Endothelial cell (in vitro differentiated cells): Measurements from ENCODE around the gene SMIM17. TPM values are rescaled to one million over a fixed set of nuclear protein-coding genes. Genes with fewer than 3 reads are reported as not detected.
"Not testable (repeated sequence)": the region's sequence is repeated elsewhere in the genome, so short reads cannot be mapped to it uniquely, and the experiment has no call there.

ENCODE experiments used
- DNase-seq: peaks from one replicate; pipeline ENCODE4 v3.0.0; 2021; ENCODE audit warnings: low spot score
- H3K27ac Mint-ChIP-seq: one replicate; pipeline ENCODE4 v1.8.0; 2021; ENCODE audit warnings: mixed read lengths, inconsistent platforms; ENCODE audit not compliant: unreplicated experiment
- H3K27me3 Mint-ChIP-seq: one replicate; pipeline ENCODE4 v1.8.0; 2021; ENCODE audit warnings: mild to moderate bottlenecking, moderate library complexity, mixed read lengths, inconsistent platforms; ENCODE audit not compliant: unreplicated experiment
- H3K36me3 Mint-ChIP-seq: one replicate; pipeline ENCODE4 v1.8.0; 2021; ENCODE audit warnings: mild to moderate bottlenecking, low read depth, mixed read lengths, inconsistent platforms; ENCODE audit not compliant: unreplicated experiment
- H3K4me1 Mint-ChIP-seq: one replicate; pipeline ENCODE4 v1.8.0; 2021; ENCODE audit warnings: mild to moderate bottlenecking, mixed read lengths, inconsistent platforms; ENCODE audit not compliant: unreplicated experiment
- H3K4me3 Mint-ChIP-seq: one replicate; pipeline ENCODE4 v1.8.0; 2021; ENCODE audit warnings: mild to moderate bottlenecking, mixed read lengths, inconsistent platforms; ENCODE audit not compliant: unreplicated experiment
- H3K9me3 Mint-ChIP-seq: one replicate; pipeline ENCODE4 v1.8.0; 2021; ENCODE audit warnings: mixed read lengths, inconsistent platforms; ENCODE audit not compliant: unreplicated experiment
- total RNA-seq: library from RNA; stranded (reverse); fragmentation: NEBNext Ultra II Directional; extraction: Animal tissue kit (Norgen Biotek cat#: 25700); gene quantifications from one replicate; pipeline ENCODE4 v1.2.1, GENCODE V29; 2021; ENCODE audit not compliant: unreplicated experiment
- TF ChIP-seq, protein P1 (sequence below): fragments of 200-600 bp; sonication (generic); IDR thresholded peaks from one replicate; pipeline ENCODE4 v1.5.0; 2021; ENCODE audit warnings: antibody characterized with exemption; ENCODE audit not compliant: unreplicated experiment

SMIM17 gene
- total RNA-seq, 1 donor from 2014 or later: 0.54 TPM

DNA sequence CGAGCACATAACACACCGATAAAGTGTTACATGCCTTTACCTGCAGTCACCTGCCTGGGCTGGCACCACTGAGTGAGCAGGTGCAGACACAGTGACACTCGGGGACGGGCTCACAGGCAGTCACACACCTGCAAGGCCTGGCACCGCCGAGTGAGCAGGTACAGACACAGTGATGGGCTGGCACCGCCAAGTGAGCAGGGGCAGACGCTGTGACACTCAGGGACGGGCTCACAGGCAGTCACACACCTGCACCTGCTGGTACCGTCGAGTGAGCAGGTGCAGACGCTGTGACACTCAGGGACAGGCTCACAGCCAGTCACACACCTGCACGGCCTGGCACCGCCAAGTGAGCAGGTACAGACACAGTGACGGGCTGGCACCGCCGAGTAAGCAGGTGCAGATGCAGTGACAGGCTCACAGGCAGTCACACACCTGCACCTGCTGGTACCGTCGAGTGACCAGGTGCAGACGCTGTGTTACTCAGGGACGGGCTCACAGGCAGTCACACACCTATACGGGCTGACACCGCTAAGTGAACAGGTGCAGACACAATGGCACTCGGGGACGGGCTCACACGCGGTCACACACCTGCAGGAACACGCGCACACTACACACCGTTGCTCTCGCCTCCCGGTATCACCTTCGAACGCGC, 28.1 kb downstream of the SMIM17 start:
- Mint-ChIP-seq H3K9me3 (peaks cover 30% of the 10 kb centered on the region), H3K27ac (no peak overlapping the region), H3K4me3 (no peak overlapping the region), H3K27me3 (peaks cover 16% of the 10 kb centered on the region), H3K4me1 (no peaks in the 10 kb centered on the region), H3K36me3 (peaks cover 21% of the 10 kb centered on the region)
- no peak for DNase-seq
- TF ChIP-seq, protein P1, sequence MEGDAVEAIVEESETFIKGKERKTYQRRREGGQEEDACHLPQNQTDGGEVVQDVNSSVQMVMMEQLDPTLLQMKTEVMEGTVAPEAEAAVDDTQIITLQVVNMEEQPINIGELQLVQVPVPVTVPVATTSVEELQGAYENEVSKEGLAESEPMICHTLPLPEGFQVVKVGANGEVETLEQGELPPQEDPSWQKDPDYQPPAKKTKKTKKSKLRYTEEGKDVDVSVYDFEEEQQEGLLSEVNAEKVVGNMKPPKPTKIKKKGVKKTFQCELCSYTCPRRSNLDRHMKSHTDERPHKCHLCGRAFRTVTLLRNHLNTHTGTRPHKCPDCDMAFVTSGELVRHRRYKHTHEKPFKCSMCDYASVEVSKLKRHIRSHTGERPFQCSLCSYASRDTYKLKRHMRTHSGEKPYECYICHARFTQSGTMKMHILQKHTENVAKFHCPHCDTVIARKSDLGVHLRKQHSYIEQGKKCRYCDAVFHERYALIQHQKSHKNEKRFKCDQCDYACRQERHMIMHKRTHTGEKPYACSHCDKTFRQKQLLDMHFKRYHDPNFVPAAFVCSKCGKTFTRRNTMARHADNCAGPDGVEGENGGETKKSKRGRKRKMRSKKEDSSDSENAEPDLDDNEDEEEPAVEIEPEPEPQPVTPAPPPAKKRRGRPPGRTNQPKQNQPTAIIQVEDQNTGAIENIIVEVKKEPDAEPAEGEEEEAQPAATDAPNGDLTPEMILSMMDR: no peak

DNA sequence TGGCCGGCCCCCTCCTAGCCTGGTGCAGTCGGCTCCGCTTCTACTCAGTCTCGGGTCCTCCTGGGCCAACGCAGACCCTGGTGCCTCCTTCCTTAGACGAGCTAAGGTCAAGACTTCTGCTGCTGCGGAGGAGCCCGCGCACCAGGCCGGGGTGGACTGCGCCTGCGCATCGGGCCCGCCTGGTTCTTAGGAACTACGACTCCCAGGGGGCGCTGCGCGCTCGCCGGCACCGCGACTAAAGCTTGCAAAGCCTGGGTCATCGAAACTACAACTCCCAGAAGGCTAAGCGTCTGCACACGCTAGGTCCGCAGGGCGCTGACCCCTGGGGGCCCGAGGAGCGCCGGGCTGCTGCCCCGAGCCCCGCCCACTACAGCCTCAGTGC, 28.6 kb downstream of the SMIM17 start, which contains the start of gene ZNF835:
ZNF835 (minus strand) TSS at position 145 of the 382 bp plus-strand sequence. CDS start 6,559 bp downstream, outside the sequence.
- TF ChIP-seq, protein P1: no peak
- no peak within 1 kb of the TSS for H3K4me3 Mint-ChIP-seq
- no peak for DNase-seq
- peaks cover 22% of the 10 kb centered on the region for H3K36me3 Mint-ChIP-seq
- no peaks in the 10 kb centered on the region for H3K4me1 Mint-ChIP-seq
- peaks cover 16% of the 10 kb centered on the region for H3K27me3 Mint-ChIP-seq
- no peak within 1 kb of the TSS for H3K27ac Mint-ChIP-seq
- peaks cover 33% of the 10 kb centered on the region for H3K9me3 Mint-ChIP-seq

DNA sequence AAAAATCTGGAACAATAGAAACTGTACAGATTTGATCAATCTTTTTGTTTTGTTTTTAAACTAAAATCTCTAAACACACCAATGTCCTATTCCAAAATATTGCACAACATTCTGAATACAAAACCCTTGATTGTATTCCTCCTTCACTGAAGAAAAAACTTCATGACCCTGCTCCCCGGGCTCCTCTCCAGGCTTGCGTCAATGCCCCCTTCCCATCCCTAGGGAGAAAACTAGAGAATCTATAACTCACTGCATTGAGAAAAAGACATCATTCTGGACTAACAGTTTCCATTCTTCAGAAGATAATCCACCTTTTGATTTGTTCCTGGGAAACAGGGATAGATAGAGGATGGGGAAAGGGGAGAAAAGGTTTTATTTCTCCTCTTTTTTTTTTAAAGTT, 29.7 kb downstream of the SMIM17 start:
- peaks cover 25% of the 10 kb centered on the region for H3K36me3 Mint-ChIP-seq
- H3K27me3 Mint-ChIP-seq: peaks cover 16% of the 10 kb centered on the region
- peaks cover 40% of the 10 kb centered on the region for H3K9me3 Mint-ChIP-seq
- H3K4me3 Mint-ChIP-seq, DNase-seq, H3K27ac Mint-ChIP-seq, H3K4me1 Mint-ChIP-seq: not testable (repeated sequence)

DNA sequence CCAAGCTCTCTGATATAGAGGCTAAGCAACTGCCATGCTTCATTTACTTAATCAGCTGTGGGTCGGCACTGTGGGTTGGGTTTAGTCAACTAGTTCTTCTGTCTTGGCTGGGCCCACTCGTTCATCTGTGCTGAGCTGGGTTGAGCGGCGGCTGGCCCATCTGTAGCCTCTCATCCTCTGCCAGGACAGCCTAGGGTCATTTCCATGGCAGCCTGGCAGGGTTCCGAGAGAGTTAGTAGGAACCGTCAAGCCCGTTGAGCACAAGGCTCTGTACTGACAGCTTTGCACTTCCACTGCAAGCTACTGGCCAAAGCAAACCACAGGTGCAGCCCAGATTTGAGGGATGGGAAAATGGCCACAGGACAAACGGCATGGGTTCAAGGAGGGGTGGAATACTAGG, 35.2 kb downstream of the SMIM17 start:
- DNase-seq: no peak
- Mint-ChIP-seq H3K36me3 (peaks cover 12% of the 10 kb centered on the region), H3K4me1 (no peaks in the 10 kb centered on the region), H3K27ac (no peak overlapping the region), H3K27me3 (no peaks in the 10 kb centered on the region), H3K4me3 (no peak overlapping the region), H3K9me3 (peaks cover 31% of the 10 kb centered on the region)
- TF ChIP-seq, protein P1: no peak

DNA sequence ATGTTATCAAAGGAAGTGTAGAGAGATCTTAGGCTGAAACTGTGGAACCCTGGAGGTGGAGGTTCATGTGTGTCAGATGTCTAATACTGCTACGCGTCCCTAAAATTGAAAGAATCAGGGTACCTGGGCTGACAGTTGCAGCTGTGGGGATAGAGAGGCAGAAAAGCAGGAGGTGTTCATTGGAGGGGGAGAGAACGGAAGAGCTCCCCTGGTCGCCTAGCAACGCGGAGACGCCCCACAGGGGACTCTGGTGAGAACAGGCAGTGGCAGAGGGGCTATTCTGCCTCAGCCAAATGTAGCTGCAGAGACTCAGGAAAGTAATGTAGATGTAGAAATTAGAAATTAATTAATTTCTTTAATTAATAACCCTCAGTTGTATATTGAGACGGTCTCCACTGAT, 38.7 kb downstream of the SMIM17 start:
- no peaks in the 10 kb centered on the region for H3K27me3 Mint-ChIP-seq
- no peak overlapping the region for H3K4me3 Mint-ChIP-seq
- TF ChIP-seq, protein P1: no peak
- peaks cover 7% of the 10 kb centered on the region for H3K36me3 Mint-ChIP-seq
- peaks cover 33% of the 10 kb centered on the region for H3K9me3 Mint-ChIP-seq
- no peaks in the 10 kb centered on the region for H3K4me1 Mint-ChIP-seq
- DNase-seq: no peak
- no peak overlapping the region for H3K27ac Mint-ChIP-seq
